ENCODE results near the gene ZNF710. TPM values are rescaled to one million over a fixed set of nuclear protein-coding genes. Genes with fewer than 3 reads are reported as not detected.

Gene ZNF710
- total RNA-seq, 1 experiment from 2014 or later, result 40.7 TPM

DNA sequence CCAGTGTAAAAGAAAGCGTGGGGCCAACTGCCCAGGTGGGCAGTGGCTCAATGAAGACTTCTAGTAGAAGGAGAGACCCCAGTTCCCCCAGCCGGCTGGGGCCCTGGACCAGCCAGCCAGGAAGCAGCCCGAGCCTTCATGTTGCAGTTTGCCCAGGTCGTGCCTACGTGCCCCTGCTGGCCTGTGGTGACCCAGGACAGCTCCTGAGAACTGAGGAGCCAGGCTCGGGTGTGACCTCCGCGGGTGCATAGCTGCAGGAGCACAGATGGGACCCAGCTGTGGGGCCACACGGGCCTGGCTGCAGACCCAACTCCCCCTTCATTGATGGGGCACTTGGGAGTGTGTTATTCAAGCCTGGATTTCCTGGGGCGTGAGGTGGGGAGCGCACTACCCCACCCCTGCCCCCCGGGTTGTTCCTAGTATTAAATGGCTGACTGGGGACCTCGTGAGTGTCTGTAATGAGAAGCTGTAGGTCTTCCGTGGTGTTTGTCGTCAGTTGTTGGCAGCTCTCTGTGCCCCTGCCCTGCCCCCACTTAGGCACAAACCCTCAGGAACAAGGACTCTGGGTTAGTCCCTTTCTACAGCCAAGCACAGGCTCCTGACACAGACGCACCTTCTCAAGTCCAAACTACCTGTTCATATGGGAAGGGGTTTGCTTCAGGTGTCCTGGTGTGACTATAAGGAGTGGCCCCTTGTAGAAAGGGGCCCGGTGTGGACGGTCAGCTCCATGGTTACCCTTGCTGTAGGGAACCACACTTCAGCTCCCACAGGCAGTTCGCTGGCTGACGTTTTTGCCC lies 62.0 kb downstream of the ZNF710 start:
- H2BK120ac ChIP-seq (ENCODE audit: low read depth, low read length, poor library complexity, severe bottlenecking), result no peak overlapping the region
- no peak overlapping the region for H3K56ac ChIP-seq (ENCODE audit: insufficient read length, low read depth, low read length)
- peak overlapping the region; percentile 88; the same call in 1 of the 2 replicates for H3K14ac ChIP-seq (ENCODE audit: insufficient read depth, low read length)
- no CpG with 5 or more reads among the region's 20 CpGs for WGBS (ENCODE audit: extremely low coverage, insufficient read length, low lambda C conversion rate)
- DNase-seq, result no peak
- H4K5ac ChIP-seq (ENCODE audit: insufficient read length, low read depth, low read length), result no peak overlapping the region
- Mint-ChIP-seq H3K27ac (peak overlapping the region; percentile 91 to 99 (median 96)), H3K4me3 (peak overlapping the region in 1 of 2 experiments; percentile 51; a peak in 1 of 5 replicates), H3K9me3 (no peaks in the 10 kb centered on the region; a peak in 1 of 5 replicates), H3K27me3 (ENCODE audit: low read depth) (no peaks in the 10 kb centered on the region), H3K36me3 (ENCODE audit: insufficient read depth in 1 of 3, low read depth in 3 of 3) (peaks cover 0 to 4% (median 4%) of the 10 kb centered on the region in 3 experiments; a peak in 3 of 7 replicates), H3K4me1 (peaks cover 44 to 51% of the 10 kb centered on the region in 2 experiments)
- H3K79me1 ChIP-seq (ENCODE audit: insufficient read depth, low read depth, low read length, poor library complexity, severe bottlenecking), result no peaks in the 10 kb centered on the region
- no peak overlapping the region for H3K27ac ChIP-seq (ENCODE audit: insufficient read length, low read depth, low read length)
- no peak overlapping the region for H3K23ac ChIP-seq (ENCODE audit: insufficient read length, low read depth, low read length)
- H2BK5ac ChIP-seq (ENCODE audit: insufficient read length, low read length), result no peak overlapping the region
- H2AFZ ChIP-seq (ENCODE audit: low read length), result no peak overlapping the region
- no peaks in the 10 kb centered on the region for H3K79me2 ChIP-seq (ENCODE audit: insufficient read depth, low read length)
- H2BK20ac ChIP-seq (ENCODE audit: low read depth, low read length, poor library complexity, severe bottlenecking), result no peak overlapping the region
- H3K18ac ChIP-seq (ENCODE audit: insufficient read length, low read depth, low read length), result peak overlapping the region; percentile 86
- no peaks in the 10 kb centered on the region for H3K23me2 ChIP-seq (ENCODE audit: insufficient read length, low read depth, low read length, poor library complexity, severe bottlenecking)
- H2BK12ac ChIP-seq (ENCODE audit: insufficient read length, low read depth, low read length), result no peak overlapping the region
- no peak overlapping the region for H3K4me2 ChIP-seq (ENCODE audit: insufficient read depth, insufficient read length, low read length)
- no peaks in the 10 kb centered on the region for H3K9me3 ChIP-seq (ENCODE audit: control insufficient read depth, low read depth, low read length)
- H3T11ph ChIP-seq (ENCODE audit: low read length), result no peak overlapping the region
- no peak overlapping the region for H3K9ac ChIP-seq (ENCODE audit: extremely low read depth, insufficient read length, low read length)
- H3K27me3 ChIP-seq (ENCODE audit: insufficient read depth, low read length), result no peaks in the 10 kb centered on the region
- TF ChIP-seq, protein P1, sequence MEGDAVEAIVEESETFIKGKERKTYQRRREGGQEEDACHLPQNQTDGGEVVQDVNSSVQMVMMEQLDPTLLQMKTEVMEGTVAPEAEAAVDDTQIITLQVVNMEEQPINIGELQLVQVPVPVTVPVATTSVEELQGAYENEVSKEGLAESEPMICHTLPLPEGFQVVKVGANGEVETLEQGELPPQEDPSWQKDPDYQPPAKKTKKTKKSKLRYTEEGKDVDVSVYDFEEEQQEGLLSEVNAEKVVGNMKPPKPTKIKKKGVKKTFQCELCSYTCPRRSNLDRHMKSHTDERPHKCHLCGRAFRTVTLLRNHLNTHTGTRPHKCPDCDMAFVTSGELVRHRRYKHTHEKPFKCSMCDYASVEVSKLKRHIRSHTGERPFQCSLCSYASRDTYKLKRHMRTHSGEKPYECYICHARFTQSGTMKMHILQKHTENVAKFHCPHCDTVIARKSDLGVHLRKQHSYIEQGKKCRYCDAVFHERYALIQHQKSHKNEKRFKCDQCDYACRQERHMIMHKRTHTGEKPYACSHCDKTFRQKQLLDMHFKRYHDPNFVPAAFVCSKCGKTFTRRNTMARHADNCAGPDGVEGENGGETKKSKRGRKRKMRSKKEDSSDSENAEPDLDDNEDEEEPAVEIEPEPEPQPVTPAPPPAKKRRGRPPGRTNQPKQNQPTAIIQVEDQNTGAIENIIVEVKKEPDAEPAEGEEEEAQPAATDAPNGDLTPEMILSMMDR (conservative IDR thresholded peaks at IDR 0.05), result no peak
- H3K4me1 ChIP-seq (ENCODE audit: insufficient read depth, low read length), result peaks cover 25% of the 10 kb centered on the region; the same call in 1 of the 2 replicates
- peaks cover 2% of the 10 kb centered on the region for H4K20me1 ChIP-seq (ENCODE audit: control insufficient read depth, insufficient read depth, insufficient read length)
- no peak overlapping the region for H2BK15ac ChIP-seq (ENCODE audit: low read depth, low read length)
- H2AK5ac ChIP-seq (ENCODE audit: insufficient read length, low read length), result no peak overlapping the region
- H3K4ac ChIP-seq (ENCODE audit: low read depth, low read length), result no peak overlapping the region
- peak overlapping the region; percentile 35 for H4K91ac ChIP-seq (ENCODE audit: insufficient read length, low read depth, low read length)
- H4K8ac ChIP-seq (replicated peaks; ENCODE audit: insufficient read length, low read depth, low read length), result no peak overlapping the region
